Testis (tissue), 3 donors: ENCODE data around the gene ADCY2. TPM values are rescaled to one million over a fixed set of nuclear protein-coding genes. Genes with fewer than 3 reads are reported as not detected.

ENCODE experiments used
- DNase-seq: peaks from one replicate; pipeline ENCODE4 v3.0.0-alpha.2; 2019
- H3K27ac ChIP-seq, 2 donors: fragments of 200-600 bp; sonication (generic); one replicate each; pipeline ENCODE4 v1.5.1; 2019
- H3K27me3 ChIP-seq: fragments of 200-600 bp; sonication (generic); one replicate; pipeline ENCODE4 v1.5.1; 2019
- H3K36me3 ChIP-seq: fragments of 200-600 bp; sonication (generic); one replicate; pipeline ENCODE4 v1.5.1; 2017; ENCODE audit warnings: low read depth; ENCODE audit errors: missing control alignments
- H3K4me1 ChIP-seq: fragments of 200-600 bp; sonication (generic); one replicate; pipeline ENCODE4 v1.5.1; 2019
- H3K4me3 ChIP-seq, 2 donors: fragments of 200-600 bp; sonication (generic); one replicate each; pipeline ENCODE4 v1.5.1; 2017 to 2019
- H3K9me3 ChIP-seq: fragments of 200-600 bp; sonication (generic); one replicate; pipeline ENCODE4 v1.5.1; 2017
- CTCF ChIP-seq, 3 experiments: fragments of 450-650 bp in 2 of 3; fragments of 200-600 bp in 1 of 3; sonication (generic) in 1 of 3; IDR thresholded peaks; one replicate each; pipeline ENCODE4 v1.5.1; 2016 to 2019; ENCODE audit warnings: antibody characterized with exemption in 3 of 3, mild to moderate bottlenecking in 2 of 3, moderate library complexity in 1 of 3
- POLR2A ChIP-seq: fragments of 450-650 bp; IDR thresholded peaks from one replicate; pipeline ENCODE4 v1.6.1; 2017; ENCODE audit warnings: antibody characterized with exemption, mild to moderate bottlenecking, moderate library complexity
- WGBS, 2 donors: methylation state at CpG; one replicate each; pipeline ENCODE4 v1.1.5; 2018; 5-methylcytosine and 5-hydroxymethylcytosine counted together
- intact Hi-C: fragments of 100-400 bp; cut with DNase I; formaldehyde crosslinking; loops from one replicate; pipeline ENCODE4 v1.15.1; 2023; ENCODE audit warnings: low total_unique reads
- polyA plus RNA-seq: library from polyadenylated mRNA; stranded (reverse); fragments of 350-450 nt; fragmentation: Illumina TruSeq; extraction: RNeasy Lipid Tissue Mini Kit (QIAGEN cat#74804); gene quantifications from one replicate; pipeline ENCODE4 v1.2.3, GENCODE V29; 2014; ENCODE audit warnings: low read depth, low replicate concordance; ENCODE audit not compliant: insufficient read depth
- total RNA-seq, 2 donors: library from RNA; depleted of rRNA; stranded (reverse); fragments of >200 nt; gene quantifications; one replicate each; pipeline ENCODE4 v1.2.3, GENCODE V29; 2016

The ADCY2 gene
- total and polyA plus RNA-seq, 3 donors from 2014 or later, result 9.4 to 18.5 (median 10.5) TPM

GRCh38 chr5:7534505-7534904 lies 138.6 kb downstream of the ADCY2 start:
- TF ChIP-seq CTCF (IDR thresholded peaks at IDR 0.05), result no peak
- no peak for TF ChIP-seq POLR2A
- H3K27me3 ChIP-seq, result no peaks in the 10 kb centered on the region
- DNase-seq, result no peak
- H3K4me1 ChIP-seq, result no peaks in the 10 kb centered on the region
- WGBS, 2 donors, result 82 to 83% methylated on average over 3 of the region's 3 CpGs
- H3K36me3 ChIP-seq, result no peaks in the 10 kb centered on the region
- H3K9me3 ChIP-seq, result no peaks in the 10 kb centered on the region
- intact Hi-C loops, result no loop called here
- no peak overlapping the region for H3K4me3 ChIP-seq
- no peak overlapping the region for H3K27ac ChIP-seq

- 96 to 97% methylated on average over 2 of the region's 2 CpGs for WGBS, 2 donors
- no peak overlapping the region for H3K27ac ChIP-seq
- no peaks in the 10 kb centered on the region for H3K27me3 ChIP-seq
- no peaks in the 10 kb centered on the region for H3K4me1 ChIP-seq
- DNase-seq, result no peak
- intact Hi-C loops, result no loop called here
- no peaks in the 10 kb centered on the region for H3K36me3 ChIP-seq
- H3K4me3 ChIP-seq, result no peak overlapping the region
- TF ChIP-seq CTCF (IDR thresholded peaks at IDR 0.05), result no peak
- TF ChIP-seq POLR2A, result no peak
- H3K9me3 ChIP-seq, result no peaks in the 10 kb centered on the region
Measured at GRCh38 chr5:7537573-7537972, 141.6 kb downstream of the ADCY2 start.

- no peak for DNase-seq
- intact Hi-C loops, result no loop called here
- H3K4me3 ChIP-seq, result no peak overlapping the region
- H3K27ac ChIP-seq, result no peak overlapping the region
- no peak for TF ChIP-seq POLR2A
- TF ChIP-seq CTCF (IDR thresholded peaks at IDR 0.05), result no peak
- 67 to 76% methylated on average over 5 of the region's 5 CpGs for WGBS, 2 donors
- H3K4me1 ChIP-seq, result no peaks in the 10 kb centered on the region
- no peaks in the 10 kb centered on the region for H3K36me3 ChIP-seq
- no peaks in the 10 kb centered on the region for H3K27me3 ChIP-seq
- no peaks in the 10 kb centered on the region for H3K9me3 ChIP-seq
Measured at GRCh38 chr5:7539571-7539970, 143.6 kb downstream of the ADCY2 start.

- no peak overlapping the region for H3K4me3 ChIP-seq
- no peaks in the 10 kb centered on the region for H3K27me3 ChIP-seq
- no peak for DNase-seq
- H3K27ac ChIP-seq, result no peak overlapping the region
- intact Hi-C loops, result no loop called here
- H3K4me1 ChIP-seq, result no peaks in the 10 kb centered on the region
- H3K36me3 ChIP-seq, result no peaks in the 10 kb centered on the region
- no peak for TF ChIP-seq POLR2A
- no peak for TF ChIP-seq CTCF (IDR thresholded peaks at IDR 0.05)
- no peaks in the 10 kb centered on the region for H3K9me3 ChIP-seq
- WGBS, 2 donors, result 83% methylated on average over 9 of the region's 9 CpGs
Measured at GRCh38 chr5:7540736-7541485, 145.0 kb downstream of the ADCY2 start.

GRCh38 chr5:7541898-7542297 lies 146.0 kb downstream of the ADCY2 start:
- intact Hi-C loops, result no loop called here
- Histone ChIP-seq H3K9me3 (no peaks in the 10 kb centered on the region), H3K27ac (no peak overlapping the region), H3K36me3 (no peaks in the 10 kb centered on the region), H3K4me3 (no peak overlapping the region), H3K4me1 (no peaks in the 10 kb centered on the region), H3K27me3 (no peaks in the 10 kb centered on the region)
- WGBS, 2 donors, result 85 to 91% methylated on average over 2 of the region's 2 CpGs
- no peak for TF ChIP-seq POLR2A
- no peak for TF ChIP-seq CTCF (IDR thresholded peaks at IDR 0.05)
- DNase-seq, result no peak
